Lower leg skin (tissue), 4 donors: ENCODE data around the gene EHD1. TPM values are rescaled to one million over a fixed set of nuclear protein-coding genes. Genes with fewer than 3 reads are reported as not detected.

Experiments
- DNase-seq, 2 donors: peaks; one replicate each; pipeline ENCODE4 v3.0.0-alpha.2; 2019; ENCODE audit warnings: low spot score in 2 of 2
- H3K4me3 ChIP-seq: fragments of 200-600 bp; sonication (generic); 2 replicates; pipeline ENCODE4 v1.5.1; 2017; ENCODE audit warnings: mild to moderate bottlenecking, low read depth; ENCODE audit not compliant: poor library complexity, severe bottlenecking
- CTCF ChIP-seq, 3 donors: fragments of 450-650 bp; IDR thresholded peaks; one replicate each; pipeline ENCODE4 v1.5.1; 2016; ENCODE audit warnings: antibody characterized with exemption in 3 of 3, mild to moderate bottlenecking in 3 of 3, moderate library complexity in 2 of 3
- POLR2A ChIP-seq, 2 donors: fragments of 450-650 bp; IDR thresholded peaks; one replicate each; pipeline ENCODE4 v1.6.1; 2016 to 2017; ENCODE audit warnings: antibody characterized with exemption in 2 of 2, mild to moderate bottlenecking in 1 of 2, moderate library complexity in 1 of 2
- WGBS, 2 donors: methylation state at CpG; one replicate each; pipeline ENCODE4 v1.1.5; 2018; 5-methylcytosine and 5-hydroxymethylcytosine counted together
- intact Hi-C: fragments of 100-400 bp; cut with DNase I; formaldehyde crosslinking; loops from one replicate; pipeline ENCODE4 v1.15.0; 2023; ENCODE audit warnings: low total_unique reads
- total RNA-seq, 4 donors: library from RNA; depleted of rRNA; stranded (reverse); fragments of >200 nt; gene quantifications; one replicate each; pipeline ENCODE4 v1.1.0, GENCODE V29; 2016

EHD1 gene
- total RNA-seq, 4 donors from 2014 or later, result 81.0 to 98.9 (median 90.5) TPM

DNA sequence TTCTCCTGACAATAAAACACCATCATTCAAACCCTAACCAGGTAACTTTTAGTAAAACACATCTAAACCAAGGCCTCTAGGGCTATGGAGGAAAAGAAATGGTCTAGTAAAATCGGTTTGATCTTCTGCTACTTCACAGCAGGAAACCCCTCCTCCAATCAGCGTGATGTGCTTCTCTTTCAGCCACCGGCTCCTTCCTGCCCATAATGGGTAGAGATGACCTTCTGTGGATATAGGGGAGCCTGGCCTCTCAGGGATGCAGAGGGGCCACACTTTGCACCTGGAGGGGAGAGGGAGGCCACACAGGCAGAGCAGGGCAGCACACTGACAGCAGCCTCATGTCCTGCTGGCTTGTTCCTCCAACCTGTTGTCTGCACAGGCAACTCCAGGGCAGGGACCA is 6.9 kb downstream of the EHD1 start:
- intact Hi-C loops, result no loop called here
- 60 to 78% methylated on average over 3 of the region's 3 CpGs for WGBS, 2 donors

GRCh38 chr11:64870893-64871466 is 7.4 kb downstream of the EHD1 start:
- WGBS, 2 donors, result 70 to 73% methylated on average over 17 to 20 of the region's 20 CpGs
- DNase-seq, result no peak
- intact Hi-C loops, result no loop called here
- TF ChIP-seq CTCF (IDR thresholded peaks at IDR 0.05) (no peak), POLR2A (IDR thresholded peaks at IDR 0.05) (no peak)
- H3K4me3 ChIP-seq, result no peak overlapping the region

More for the DNA sequence above, 6.9 kb downstream of the EHD1 start:
- no peak overlapping the region for H3K4me3 ChIP-seq
- DNase-seq, result no peak
- no peak for TF ChIP-seq CTCF (IDR thresholded peaks at IDR 0.05)
- TF ChIP-seq POLR2A (IDR thresholded peaks at IDR 0.05), result no peak

GRCh38 chr11:64870176-64870892 is 8.1 kb downstream of the EHD1 start:
- intact Hi-C loops, result no loop called here
- 65 to 66% methylated on average over 15 of the region's 19 CpGs for WGBS, 2 donors
- TF ChIP-seq POLR2A (IDR thresholded peaks at IDR 0.05) (no peak), CTCF (IDR thresholded peaks at IDR 0.05) (no peak)
- H3K4me3 ChIP-seq, result no peak overlapping the region
- no peak for DNase-seq

- no peak overlapping the region for H3K4me3 ChIP-seq
- WGBS, 2 donors, result 82 to 85% methylated on average over 8 to 9 of the region's 9 CpGs
These were observed 8.7 kb downstream of the EHD1 start for GRCh38 chr11:64869571-64870175.

GRCh38 chr11:64868904-64869570 is 9.4 kb downstream of the EHD1 start:
- 39 to 42% methylated on average over 21 of the region's 21 CpGs for WGBS, 2 donors
- intact Hi-C loops, result no loop called here
- TF ChIP-seq POLR2A (IDR thresholded peaks at IDR 0.05) (no peak), CTCF (IDR thresholded peaks at IDR 0.05) (no peak)
- H3K4me3 ChIP-seq, result no peak overlapping the region
- no peak for DNase-seq

More at GRCh38 chr11:64869571-64870175, 8.7 kb downstream of the EHD1 start:
- TF ChIP-seq POLR2A (IDR thresholded peaks at IDR 0.05) (no peak), CTCF (IDR thresholded peaks at IDR 0.05) (no peak)
- intact Hi-C loops, result no loop called here
- DNase-seq, result no peak
